HepG2 (cell line): ENCODE data around the gene NEK6. TPM values are rescaled to one million over a fixed set of nuclear protein-coding genes. Genes with fewer than 3 reads are reported as not detected.

ENCODE experiments used
- ATM ChIP-seq: fragments of 450-650 bp; IDR thresholded peaks from 2 replicates; pipeline ENCODE4 v1.7.1; 2017; ENCODE audit warnings: mild to moderate bottlenecking, borderline replicate concordance
- CHD4 ChIP-seq: fragments of 200-600 bp; sonication (generic); IDR thresholded peaks from 2 replicates; pipeline ENCODE4 v1.7.0; 2017; ENCODE audit warnings: mild to moderate bottlenecking, low read length, borderline replicate concordance
- EP300 ChIP-seq, 3 experiments: sonication (generic) in 1 of 3; formaldehyde crosslinking in 1 of 3; IDR thresholded peaks; 2 replicates each; pipeline versions ENCODE4 v1.5.1 to v1.6.1; 2011 to 2020; ENCODE audit warnings: low read depth in 2 of 3, low read length in 2 of 3, borderline replicate concordance in 1 of 3, improper control_type of control experiment in 1 of 3, mild to moderate bottlenecking in 1 of 3, missing genetic modification reagents in 1 of 3, moderate library complexity in 1 of 3
- ETV5 ChIP-seq: IDR thresholded peaks from 2 replicates; pipeline ENCODE4 v1.6.1; 2018; ENCODE audit warnings: missing biosample characterization, missing genetic modification reagents, inconsistent platforms, borderline replicate concordance
- FOXK2 ChIP-seq: fragments of 450-650 bp; IDR thresholded peaks from 2 replicates; pipeline ENCODE4 v1.6.1; 2016
- HNF4A ChIP-seq: sonication (generic); formaldehyde crosslinking; IDR thresholded peaks from 2 replicates; pipeline ENCODE4 v1.4.0; 2020; ENCODE audit warnings: missing genetic modification reagents
- LCORL ChIP-seq, 2 experiments: fragments of 450-650 bp in 1 of 2; sonication (generic) in 1 of 2; formaldehyde crosslinking in 1 of 2; IDR thresholded peaks; 2 replicates each; pipeline versions ENCODE4 v1.5.0 to v1.6.1; 2017 to 2020; ENCODE audit warnings: antibody characterized with exemption in 1 of 2, missing genetic modification reagents in 1 of 2
- NFE2L1 ChIP-seq: sonication (generic); formaldehyde crosslinking; IDR thresholded peaks from 2 replicates; pipeline ENCODE4 v1.4.0; 2020; ENCODE audit warnings: missing genetic modification reagents, mild to moderate bottlenecking, borderline replicate concordance
- NPAS2 ChIP-seq: sonication (generic); formaldehyde crosslinking; IDR thresholded peaks from 2 replicates; pipeline ENCODE4 v1.8.0; 2022; ENCODE audit warnings: mild to moderate bottlenecking, missing genetic modification reagents, borderline replicate concordance
- NR2F2 ChIP-seq: IDR thresholded peaks from 2 replicates; pipeline ENCODE4 v1.6.1; 2012; ENCODE audit warnings: low read depth, inconsistent platforms, borderline replicate concordance
- RCOR2 ChIP-seq: IDR thresholded peaks from 2 replicates; pipeline ENCODE4 v1.6.1; 2016; ENCODE audit warnings: missing biosample characterization, missing genetic modification reagents
- RXRB ChIP-seq: IDR thresholded peaks from 2 replicates; pipeline ENCODE4 v1.6.1; 2016; ENCODE audit warnings: borderline replicate concordance, missing genetic modification reagents, missing compliant biosample characterization
- SOX13 ChIP-seq, 3 experiments: fragments of 450-650 bp in 1 of 3; sonication (generic) in 1 of 3; formaldehyde crosslinking in 1 of 3; IDR thresholded peaks in 2 of 3; conservative IDR thresholded peaks in 1 of 3; 2 replicates each; pipeline versions ENCODE4 v1.5.0 to v1.6.1; 2016 to 2020; ENCODE audit warnings: antibody characterized with exemption in 1 of 3, mild to moderate bottlenecking in 1 of 3, missing compliant biosample characterization in 1 of 3, missing genetic modification reagents in 1 of 3, moderate library complexity in 1 of 3
- ZNF143 ChIP-seq: sonication (generic); formaldehyde crosslinking; IDR thresholded peaks from 2 replicates; pipeline ENCODE4 v1.4.0; 2020; ENCODE audit warnings: missing genetic modification reagents
- ZNF282 ChIP-seq: fragments of 450-650 bp; IDR thresholded peaks from 2 replicates; pipeline ENCODE4 v1.6.1; 2018; ENCODE audit not compliant: partially characterized antibody
- ZNF317 ChIP-seq: sonication (generic); formaldehyde crosslinking; IDR thresholded peaks from 2 replicates; pipeline ENCODE4 v1.5.0; 2020; ENCODE audit warnings: mild to moderate bottlenecking, missing genetic modification reagents
- ZSCAN25 ChIP-seq: sonication (generic); formaldehyde crosslinking; IDR thresholded peaks from 2 replicates; pipeline ENCODE4 v1.8.0; 2022; ENCODE audit warnings: mild to moderate bottlenecking, missing genetic modification reagents
- polyA plus RNA-seq, 8 experiments: library from polyadenylated mRNA; depleted of rRNA in 3 of 8; stranded (reverse) in 7 of 8; unstranded in 1 of 8; fragments of >200 nt; fragmentation: Illumina TruSeq in 4 of 8; extraction: Trizol in 4 of 8; gene quantifications; 2 replicates each; pipeline versions ENCODE4 v1.2.1 to v1.2.3, GENCODE V29; 2011 to 2016; ENCODE audit warnings: low read depth in 4 of 8, missing spikeins in 1 of 8, mixed read lengths in 1 of 8; ENCODE audit not compliant: insufficient read depth in 1 of 8
- total RNA-seq, 5 experiments: library from RNA; depleted of rRNA; stranded (reverse); fragments of >200 nt; fragmentation: Illumina TruSeq; extraction: Trizol; gene quantifications; 2 replicates each; pipeline ENCODE4 v1.2.3, GENCODE V29; 2016; ENCODE audit warnings: low read depth in 1 of 5
- TF ChIP-seq, protein P1 (sequence below): sonication (generic); formaldehyde crosslinking; IDR thresholded peaks from 2 replicates; pipeline ENCODE4 v1.4.0; 2020; ENCODE audit warnings: missing genetic modification reagents
- TF ChIP-seq, protein P2 (sequence below): sonication (generic); formaldehyde crosslinking; IDR thresholded peaks from 2 replicates; pipeline ENCODE4 v1.4.0; 2020; ENCODE audit warnings: missing genetic modification reagents
- TF ChIP-seq, protein P3 (sequence below): sonication (generic); formaldehyde crosslinking; IDR thresholded peaks from 2 replicates; pipeline ENCODE4 v1.4.0; 2020; ENCODE audit warnings: mild to moderate bottlenecking, low read depth, missing genetic modification reagents
- TF ChIP-seq, protein P4 (sequence below): sonication (generic); formaldehyde crosslinking; IDR thresholded peaks from 2 replicates; pipeline ENCODE4 v1.4.0; 2020; ENCODE audit warnings: mild to moderate bottlenecking, missing genetic modification reagents

Gene NEK6
- total and polyA plus RNA-seq, 2 of the 13 experiments (the other 11 are each of a cell fraction or from before 2014, with no cell fraction given) = 30.4 to 119 TPM

DNA sequence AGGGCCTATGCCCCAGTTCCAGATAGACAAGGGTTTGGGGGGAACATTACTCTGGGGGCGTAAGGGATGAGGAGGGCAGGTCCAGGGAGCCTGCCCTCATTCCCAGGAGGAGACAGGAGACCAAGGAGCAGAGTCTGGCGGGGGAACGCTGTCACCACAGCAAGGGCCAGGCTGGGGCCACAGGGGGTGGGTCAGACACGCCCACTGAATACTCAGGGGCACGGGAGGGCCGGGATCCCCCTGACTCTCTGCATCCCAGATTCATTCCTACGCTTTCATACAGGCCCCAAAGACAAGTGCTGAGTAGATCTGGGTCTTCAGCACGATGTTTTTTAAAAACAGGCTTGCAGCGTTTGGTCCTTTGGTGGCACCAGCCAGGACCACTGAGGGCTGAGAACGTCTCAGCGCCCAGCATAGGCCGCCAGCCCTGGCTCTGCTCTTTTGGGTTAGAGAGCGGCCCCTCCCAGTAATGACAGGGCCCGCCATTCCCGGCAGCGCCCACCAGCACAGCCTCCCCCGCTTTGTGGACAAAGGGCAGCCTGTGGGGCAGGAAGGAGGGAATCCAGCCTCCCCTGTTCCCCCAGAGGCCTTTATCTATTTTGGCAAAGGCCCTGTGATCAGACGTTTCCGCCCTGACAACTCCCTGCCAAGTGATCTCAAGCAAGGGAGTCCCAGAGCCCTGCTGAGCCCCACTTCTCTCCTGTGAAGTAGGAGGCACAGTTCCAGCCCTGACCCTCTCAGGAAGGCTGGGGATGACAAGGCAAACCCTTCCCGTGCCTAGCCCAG, 24.9 kb downstream of the NEK6 start (continued):
- TF ChIP-seq, protein P1, sequence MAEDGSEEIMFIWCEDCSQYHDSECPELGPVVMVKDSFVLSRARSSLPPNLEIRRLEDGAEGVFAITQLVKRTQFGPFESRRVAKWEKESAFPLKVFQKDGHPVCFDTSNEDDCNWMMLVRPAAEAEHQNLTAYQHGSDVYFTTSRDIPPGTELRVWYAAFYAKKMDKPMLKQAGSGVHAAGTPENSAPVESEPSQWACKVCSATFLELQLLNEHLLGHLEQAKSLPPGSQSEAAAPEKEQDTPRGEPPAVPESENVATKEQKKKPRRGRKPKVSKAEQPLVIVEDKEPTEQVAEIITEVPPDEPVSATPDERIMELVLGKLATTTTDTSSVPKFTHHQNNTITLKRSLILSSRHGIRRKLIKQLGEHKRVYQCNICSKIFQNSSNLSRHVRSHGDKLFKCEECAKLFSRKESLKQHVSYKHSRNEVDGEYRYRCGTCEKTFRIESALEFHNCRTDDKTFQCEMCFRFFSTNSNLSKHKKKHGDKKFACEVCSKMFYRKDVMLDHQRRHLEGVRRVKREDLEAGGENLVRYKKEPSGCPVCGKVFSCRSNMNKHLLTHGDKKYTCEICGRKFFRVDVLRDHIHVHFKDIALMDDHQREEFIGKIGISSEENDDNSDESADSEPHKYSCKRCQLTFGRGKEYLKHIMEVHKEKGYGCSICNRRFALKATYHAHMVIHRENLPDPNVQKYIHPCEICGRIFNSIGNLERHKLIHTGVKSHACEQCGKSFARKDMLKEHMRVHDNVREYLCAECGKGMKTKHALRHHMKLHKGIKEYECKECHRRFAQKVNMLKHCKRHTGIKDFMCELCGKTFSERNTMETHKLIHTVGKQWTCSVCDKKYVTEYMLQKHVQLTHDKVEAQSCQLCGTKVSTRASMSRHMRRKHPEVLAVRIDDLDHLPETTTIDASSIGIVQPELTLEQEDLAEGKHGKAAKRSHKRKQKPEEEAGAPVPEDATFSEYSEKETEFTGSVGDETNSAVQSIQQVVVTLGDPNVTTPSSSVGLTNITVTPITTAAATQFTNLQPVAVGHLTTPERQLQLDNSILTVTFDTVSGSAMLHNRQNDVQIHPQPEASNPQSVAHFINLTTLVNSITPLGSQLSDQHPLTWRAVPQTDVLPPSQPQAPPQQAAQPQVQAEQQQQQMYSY = no peak
- peak in 1 of 2 experiments; percentile 26; a peak in 1 of 4 replicates for TF ChIP-seq EP300 (IDR thresholded peaks at IDR 0.05; ENCODE audit: low read depth in 2 of 2, low read length in 2 of 2)
- TF ChIP-seq EP300 (CRISPR knock-in tag; IDR thresholded peaks at IDR 0.05; ENCODE audit: borderline replicate concordance) = peak; percentile 34; the same call in 1 of the 2 replicates
- TF ChIP-seq RCOR2 (CRISPR knock-in tag) = peak; percentile 49; the same call in 1 of the 2 replicates
- TF ChIP-seq CHD4 = no peak
- TF ChIP-seq SOX13 (IDR thresholded peaks at IDR 0.05) = no peak
- peak in 1 of 2 experiments; percentile 55; a peak in 2 of 4 replicates for TF ChIP-seq SOX13 (CRISPR knock-in tag; conservative IDR thresholded peaks at IDR 0.05 in 1 of 2, IDR thresholded peaks at IDR 0.05 in 1 of 2)
- 0 out of 2 replicates have a peak, but pooled peaks have one; percentile 10 for TF ChIP-seq HNF4A (CRISPR knock-in tag)
- no peak for TF ChIP-seq NPAS2 (CRISPR knock-in tag)
- no peak for TF ChIP-seq ATM
- TF ChIP-seq, protein P2, sequence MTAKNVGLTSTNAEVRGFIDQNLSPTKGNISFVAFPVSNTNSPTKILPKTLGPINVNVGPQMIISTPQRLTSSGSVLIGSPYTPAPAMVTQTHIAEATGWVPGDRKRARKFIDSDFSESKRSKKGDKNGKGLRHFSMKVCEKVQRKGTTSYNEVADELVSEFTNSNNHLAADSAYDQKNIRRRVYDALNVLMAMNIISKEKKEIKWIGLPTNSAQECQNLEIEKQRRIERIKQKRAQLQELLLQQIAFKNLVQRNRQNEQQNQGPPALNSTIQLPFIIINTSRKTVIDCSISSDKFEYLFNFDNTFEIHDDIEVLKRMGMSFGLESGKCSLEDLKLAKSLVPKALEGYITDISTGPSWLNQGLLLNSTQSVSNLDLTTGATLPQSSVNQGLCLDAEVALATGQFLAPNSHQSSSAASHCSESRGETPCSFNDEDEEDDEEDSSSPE (CRISPR knock-in tag) = peak; percentile 43; the same call in 1 of the 2 replicates
- no peak for TF ChIP-seq LCORL (IDR thresholded peaks at IDR 0.05)
- peak; percentile 94 for TF ChIP-seq LCORL (CRISPR knock-in tag; IDR thresholded peaks at IDR 0.05)
- TF ChIP-seq, protein P3, sequence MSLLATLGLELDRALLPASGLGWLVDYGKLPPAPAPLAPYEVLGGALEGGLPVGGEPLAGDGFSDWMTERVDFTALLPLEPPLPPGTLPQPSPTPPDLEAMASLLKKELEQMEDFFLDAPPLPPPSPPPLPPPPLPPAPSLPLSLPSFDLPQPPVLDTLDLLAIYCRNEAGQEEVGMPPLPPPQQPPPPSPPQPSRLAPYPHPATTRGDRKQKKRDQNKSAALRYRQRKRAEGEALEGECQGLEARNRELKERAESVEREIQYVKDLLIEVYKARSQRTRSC (CRISPR knock-in tag) = no peak
- peak; percentile 45; the same call in 1 of the 2 replicates for TF ChIP-seq RXRB (CRISPR knock-in tag)
- TF ChIP-seq NR2F2 = peak; percentile 40; the same call in 1 of the 2 replicates
- TF ChIP-seq ZNF317 (CRISPR knock-in tag) = no peak
- TF ChIP-seq FOXK2 = no peak
- TF ChIP-seq NFE2L1 (CRISPR knock-in tag) = no peak
- no peak for TF ChIP-seq ZNF282
- 0 out of 2 replicates have a peak, but pooled peaks have one; percentile 21 for TF ChIP-seq ZNF143
- TF ChIP-seq, protein P4, sequence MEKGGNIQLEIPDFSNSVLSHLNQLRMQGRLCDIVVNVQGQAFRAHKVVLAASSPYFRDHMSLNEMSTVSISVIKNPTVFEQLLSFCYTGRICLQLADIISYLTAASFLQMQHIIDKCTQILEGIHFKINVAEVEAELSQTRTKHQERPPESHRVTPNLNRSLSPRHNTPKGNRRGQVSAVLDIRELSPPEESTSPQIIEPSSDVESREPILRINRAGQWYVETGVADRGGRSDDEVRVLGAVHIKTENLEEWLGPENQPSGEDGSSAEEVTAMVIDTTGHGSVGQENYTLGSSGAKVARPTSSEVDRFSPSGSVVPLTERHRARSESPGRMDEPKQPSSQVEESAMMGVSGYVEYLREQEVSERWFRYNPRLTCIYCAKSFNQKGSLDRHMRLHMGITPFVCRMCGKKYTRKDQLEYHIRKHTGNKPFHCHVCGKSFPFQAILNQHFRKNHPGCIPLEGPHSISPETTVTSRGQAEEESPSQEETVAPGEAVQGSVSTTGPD = peak; percentile 58; the same call in 1 of the 2 replicates
- 0 out of 2 replicates have a peak, but pooled peaks have one; percentile 3 for TF ChIP-seq ZSCAN25 (CRISPR knock-in tag)
- TF ChIP-seq ETV5 = peak; percentile 89
